Liver (tissue), 3 donors: ENCODE measurements around the gene RALGPS1.

Source experiments
- JUND ChIP-seq, 2 donors: IDR thresholded peaks; 2 replicates each; pipeline ENCODE4 v1.6.1; 2016; ENCODE audit warnings: antibody characterized with exemption in 2 of 2
- NR2F2 ChIP-seq: IDR thresholded peaks from 2 replicates; pipeline ENCODE4 v1.6.1; 2016; ENCODE audit warnings: antibody characterized with exemption
- TF ChIP-seq, protein P1 (sequence below): fragments of 150-350 bp; IDR thresholded peaks from 2 replicates; pipeline ENCODE4 v1.5.1; 2017; ENCODE audit warnings: improper control_type of control experiment, low read depth, low read length; ENCODE audit not compliant: missing input control
- donor health status: healthy.
- donor health status: healthy.

DNA sequence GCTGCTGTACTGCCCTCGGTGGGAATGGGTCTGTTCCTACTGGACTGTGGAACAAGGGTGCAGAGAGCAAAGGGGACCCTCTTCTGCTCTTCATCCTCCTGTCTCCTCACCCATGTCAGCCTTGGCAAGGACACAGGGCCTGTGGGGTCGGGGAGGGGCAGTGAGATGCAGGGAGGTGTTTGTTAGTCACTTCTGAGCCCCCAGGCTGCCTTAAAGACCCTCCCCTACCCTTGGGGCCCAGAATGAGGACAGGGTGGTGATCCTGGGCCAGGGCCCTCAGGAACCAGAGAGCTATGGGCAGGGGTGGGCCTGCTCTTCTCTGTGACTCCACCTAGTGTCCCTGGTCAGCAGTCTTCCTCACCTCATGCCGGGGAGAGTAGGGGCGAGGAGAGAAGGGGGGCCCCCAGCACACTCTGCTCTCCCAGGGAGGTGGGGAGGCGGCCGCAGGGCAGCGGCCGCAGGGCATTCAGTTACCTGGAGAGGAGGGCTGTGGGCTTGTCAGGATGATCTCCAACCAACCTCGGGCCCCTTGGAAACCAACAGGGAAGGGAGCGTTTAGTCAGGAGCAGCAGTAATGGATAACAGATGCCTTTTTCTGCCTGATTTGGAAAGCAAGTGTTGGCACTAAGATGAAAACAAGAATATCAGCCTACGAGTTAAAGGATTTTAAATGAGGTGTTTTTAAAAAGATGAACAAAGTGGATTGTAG is 288.0 kb downstream of the RALGPS1 start:
- TF ChIP-seq, protein P1, sequence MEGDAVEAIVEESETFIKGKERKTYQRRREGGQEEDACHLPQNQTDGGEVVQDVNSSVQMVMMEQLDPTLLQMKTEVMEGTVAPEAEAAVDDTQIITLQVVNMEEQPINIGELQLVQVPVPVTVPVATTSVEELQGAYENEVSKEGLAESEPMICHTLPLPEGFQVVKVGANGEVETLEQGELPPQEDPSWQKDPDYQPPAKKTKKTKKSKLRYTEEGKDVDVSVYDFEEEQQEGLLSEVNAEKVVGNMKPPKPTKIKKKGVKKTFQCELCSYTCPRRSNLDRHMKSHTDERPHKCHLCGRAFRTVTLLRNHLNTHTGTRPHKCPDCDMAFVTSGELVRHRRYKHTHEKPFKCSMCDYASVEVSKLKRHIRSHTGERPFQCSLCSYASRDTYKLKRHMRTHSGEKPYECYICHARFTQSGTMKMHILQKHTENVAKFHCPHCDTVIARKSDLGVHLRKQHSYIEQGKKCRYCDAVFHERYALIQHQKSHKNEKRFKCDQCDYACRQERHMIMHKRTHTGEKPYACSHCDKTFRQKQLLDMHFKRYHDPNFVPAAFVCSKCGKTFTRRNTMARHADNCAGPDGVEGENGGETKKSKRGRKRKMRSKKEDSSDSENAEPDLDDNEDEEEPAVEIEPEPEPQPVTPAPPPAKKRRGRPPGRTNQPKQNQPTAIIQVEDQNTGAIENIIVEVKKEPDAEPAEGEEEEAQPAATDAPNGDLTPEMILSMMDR: no peak
- TF ChIP-seq JUND (IDR thresholded peaks at IDR 0.05) (no peak), NR2F2 (no peak)
